HCT116 (cell line): Measurements from ENCODE around the gene MYO10. TPM values are rescaled to one million over a fixed set of nuclear protein-coding genes. Genes with fewer than 3 reads are reported as not detected.

ENCODE experiments used
- ATAC-seq: fragments of 200-7000 bp; cut with Tn5 transposase; 2 replicates; pipeline ENCODE4 v1.9.1; 2020; ENCODE audit warnings: mild to moderate bottlenecking, moderate library complexity
- BruUV-seq: library from RNA; stranded (reverse); fragments of 400-500 nt; replicated peaks from 2 replicates; lab custom pipeline; 2021; lab: Mats Ljungman, UMichigan
- CTCF ChIA-PET: fragments of 300-600 bp; sonication (Branson Sonifier 250); formaldehyde crosslinking; loops from one replicate; lab custom pipeline; 2021; ENCODE audit warnings: antibody characterized with exemption; lab: Charles Lee
- POLR2A ChIA-PET: fragments of 300-600, 350-600 bp; sonication (Branson Sonifier 250); formaldehyde crosslinking; loops from one replicate; lab custom pipeline; 2021; ENCODE audit warnings: antibody characterized with exemption; lab: Charles Lee
- RAD21 ChIA-PET, 2 experiments: fragments of 300-600 bp; sonication (Branson Sonifier 250); formaldehyde crosslinking; loops; one replicate each; lab custom pipeline; 2023; ENCODE audit warnings: low total read pairs in 2 of 2; ENCODE audit not compliant: uncharacterized antibody in 2 of 2, unreplicated experiment in 2 of 2, low non-redundant PET in 1 of 2; lab: Charles Lee
- DNase-seq: peaks from one replicate; pipeline ENCODE4 v3.0.0-alpha.2; 2010; ENCODE audit warnings: low read depth, low spot score
- H2AFZ ChIP-seq: fragments of 200-600 bp; shearing (Covaris generic), sonication (generic); 2 replicates; pipeline ENCODE4 v1.6.1; 2017; ENCODE audit warnings: low read depth, mixed run types, mixed read lengths, antibody characterized with exemption, low read length; ENCODE audit not compliant: poor library complexity, severe bottlenecking
- H3K27ac ChIP-seq: 2 replicates; pipeline ENCODE4 v1.5.1; 2012; ENCODE audit warnings: low read depth, low read length
- H3K27me3 ChIP-seq: fragments of 200-600 bp; sonication (generic); 2 replicates; pipeline ENCODE4 v1.6.1; 2016; ENCODE audit warnings: mixed run types, low read length, mixed read lengths; ENCODE audit not compliant: insufficient read depth
- H3K36me3 ChIP-seq, 2 experiments: fragments of 200-500 bp in 1 of 2; fragments of 200-600 bp in 1 of 2; sonication (Bioruptor generic) in 1 of 2; sonication (generic) in 1 of 2; 2 replicates each; pipeline versions ENCODE4 v1.5.1 to v1.6.1; 2014 to 2016; ENCODE audit warnings: low read length in 2 of 2, inconsistent platforms in 1 of 2, mixed read lengths in 1 of 2, mixed run types in 1 of 2; ENCODE audit not compliant: insufficient read depth in 2 of 2, control insufficient read depth in 1 of 2
- H3K4me1 ChIP-seq, 2 experiments: fragments of 200-600 bp in 1 of 2; sonication (generic) in 1 of 2; 2 replicates each; pipeline versions ENCODE4 v1.5.1 to v1.6.1; 2012 to 2017; ENCODE audit warnings: low read length in 2 of 2, inconsistent platforms in 1 of 2, mild to moderate bottlenecking in 1 of 2, mixed read lengths in 1 of 2, mixed run types in 1 of 2, moderate library complexity in 1 of 2; ENCODE audit not compliant: insufficient read depth in 2 of 2, control insufficient read depth in 1 of 2
- H3K4me2 ChIP-seq: fragments of 200-600 bp; sonication (generic); 2 replicates; pipeline ENCODE4 v1.6.1; 2017; ENCODE audit warnings: mixed run types, low read length, mixed read lengths
- H3K4me3 ChIP-seq, 2 experiments: fragments of 200-600 bp in 1 of 2; sonication (generic) in 1 of 2; replicated peaks in 1 of 2; 2 replicates each; pipeline ENCODE4 v1.5.1; 2011 to 2016; ENCODE audit warnings: low read length in 2 of 2, control low read depth in 1 of 2, low read depth in 1 of 2, mild to moderate bottlenecking in 1 of 2, mixed read lengths in 1 of 2, mixed run types in 1 of 2
- H3K79me2 ChIP-seq: fragments of 200-600 bp; sonication (generic); 2 replicates; pipeline ENCODE4 v1.6.1; 2017; ENCODE audit warnings: mild to moderate bottlenecking, mixed run types, low read length, moderate library complexity, mixed read lengths; ENCODE audit not compliant: insufficient read depth
- H3K9ac ChIP-seq: fragments of 200-600 bp; sonication (generic); 2 replicates; pipeline ENCODE4 v1.6.1; 2016; ENCODE audit warnings: low read length, mixed read lengths
- H3K9me2 ChIP-seq: fragments of 200-600 bp; sonication (generic), shearing (Covaris generic); 2 replicates; pipeline ENCODE4 v1.6.1; 2017; ENCODE audit warnings: mixed run types, mild to moderate bottlenecking, moderate library complexity; ENCODE audit not compliant: insufficient read depth
- H3K9me3 ChIP-seq, 2 experiments: fragments of 200-500 bp in 1 of 2; fragments of 200-600 bp in 1 of 2; sonication (Bioruptor generic) in 1 of 2; sonication (generic) in 1 of 2; 2 replicates each; pipeline ENCODE4 v1.6.1; 2014 to 2017; ENCODE audit warnings: low read length in 2 of 2, mixed read lengths in 2 of 2, inconsistent platforms in 1 of 2, low read depth in 1 of 2, mild to moderate bottlenecking in 1 of 2, mixed run types in 1 of 2, moderate library complexity in 1 of 2; ENCODE audit not compliant: control insufficient read depth in 1 of 2, insufficient read depth in 1 of 2
- H4K20me1 ChIP-seq: fragments of 200-600 bp; sonication (generic), shearing (Covaris generic); 2 replicates; pipeline ENCODE4 v1.6.1; 2017; ENCODE audit warnings: mixed run types, mild to moderate bottlenecking, moderate library complexity; ENCODE audit not compliant: insufficient read depth
- ATF3 ChIP-seq: IDR thresholded peaks from 2 replicates; pipeline ENCODE4 v1.6.1; 2012
- CEBPB ChIP-seq: IDR thresholded peaks from 2 replicates; pipeline ENCODE4 v1.6.1; 2012; ENCODE audit warnings: low read depth
- ELF1 ChIP-seq: IDR thresholded peaks from 2 replicates; pipeline ENCODE4 v1.6.1; 2012; ENCODE audit warnings: low read depth, borderline replicate concordance
- EZH2phosphoT487 ChIP-seq: fragments of 200-600 bp; IDR thresholded peaks from 2 replicates; pipeline ENCODE4 v1.6.1; 2018; ENCODE audit warnings: antibody characterized with exemption, borderline replicate concordance
- FOSL1 ChIP-seq: IDR thresholded peaks from 2 replicates; pipeline ENCODE4 v1.6.1; 2012; ENCODE audit warnings: low read depth
- POLR2A ChIP-seq: IDR thresholded peaks from 2 replicates; pipeline ENCODE4 v1.7.0; 2011; ENCODE audit warnings: borderline replicate concordance; ENCODE audit not compliant: insufficient read depth, insufficient read length; ENCODE audit errors: extremely low read depth
- RAD21 ChIP-seq: IDR thresholded peaks from 2 replicates; pipeline ENCODE4 v1.6.1; 2012; ENCODE audit warnings: low read depth, mild to moderate bottlenecking
- SRF ChIP-seq: IDR thresholded peaks from 2 replicates; pipeline ENCODE4 v1.6.1; 2012; ENCODE audit warnings: low read depth
- intact Hi-C: fragments of 100-400 bp; cut with micrococcal nuclease; formaldehyde crosslinking; loops from 2 replicates; pipeline ENCODE4 v1.10.0; 2022
- total RNA-seq: library from RNA; stranded (reverse); gene quantifications from one replicate; pipeline ENCODE4 v1.2.1, GENCODE V29; 2021; ENCODE audit not compliant: unreplicated experiment
- TF ChIP-seq, protein P1 (sequence below): IDR thresholded peaks from 2 replicates; pipeline ENCODE4 v1.6.1; 2011; ENCODE audit warnings: mild to moderate bottlenecking, low read length, moderate library complexity; ENCODE audit not compliant: insufficient replicate concordance; ENCODE audit errors: extremely low read depth
- TF ChIP-seq, protein P2 (sequence below): IDR thresholded peaks from 2 replicates; pipeline ENCODE4 v1.6.1; 2012; ENCODE audit warnings: low read depth
- TF ChIP-seq, protein P3 (sequence below), 3 experiments: fragments of 200-600 bp in 1 of 3; sonication (generic) in 1 of 3; IDR thresholded peaks in 2 of 3; conservative IDR thresholded peaks in 1 of 3; 2 replicates each; pipeline ENCODE4 v1.5.1; 2012 to 2017; ENCODE audit warnings: low read depth in 2 of 3, low read length in 2 of 3, antibody characterized with exemption in 1 of 3, borderline replicate concordance in 1 of 3, control low read depth in 1 of 3, mild to moderate bottlenecking in 1 of 3, mixed read lengths in 1 of 3, mixed run types in 1 of 3, moderate library complexity in 1 of 3; ENCODE audit not compliant: insufficient read depth in 1 of 3
- TF ChIP-seq, protein P4 (sequence below): IDR thresholded peaks from 2 replicates; pipeline ENCODE4 v1.6.1; 2012

Gene MYO10
- total RNA-seq, 1 experiment from 2014 or later, result 34.9 TPM

DNA sequence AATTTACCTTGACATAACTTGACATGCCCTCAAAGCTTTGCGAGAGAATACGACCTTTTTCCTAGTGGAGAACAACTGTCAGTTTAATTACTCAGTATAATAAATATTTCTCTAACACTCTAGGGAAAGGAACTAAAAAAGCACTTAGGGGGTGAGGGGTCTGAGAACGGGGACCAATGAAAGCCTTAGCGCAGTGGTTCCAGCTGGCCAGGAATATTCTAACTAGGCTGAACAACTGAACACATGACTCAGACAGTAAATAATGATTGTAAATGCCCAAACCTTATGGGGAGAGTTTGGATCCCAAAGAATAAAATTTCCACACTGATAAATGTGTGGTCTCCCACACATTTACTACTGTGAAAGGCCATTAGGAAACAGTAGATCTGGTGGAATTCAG is 14.9 kb downstream of the MYO10 start:
- no peak for ATAC-seq
- no peak overlapping the region for H2AFZ ChIP-seq
- no peak for DNase-seq
- H3K9me3 ChIP-seq, result no peaks in the 10 kb centered on the region
- ChIA-PET POLR2A (no interaction called here), RAD21 (no interaction called here), CTCF (no interaction called here)
- TF ChIP-seq, protein P1, sequence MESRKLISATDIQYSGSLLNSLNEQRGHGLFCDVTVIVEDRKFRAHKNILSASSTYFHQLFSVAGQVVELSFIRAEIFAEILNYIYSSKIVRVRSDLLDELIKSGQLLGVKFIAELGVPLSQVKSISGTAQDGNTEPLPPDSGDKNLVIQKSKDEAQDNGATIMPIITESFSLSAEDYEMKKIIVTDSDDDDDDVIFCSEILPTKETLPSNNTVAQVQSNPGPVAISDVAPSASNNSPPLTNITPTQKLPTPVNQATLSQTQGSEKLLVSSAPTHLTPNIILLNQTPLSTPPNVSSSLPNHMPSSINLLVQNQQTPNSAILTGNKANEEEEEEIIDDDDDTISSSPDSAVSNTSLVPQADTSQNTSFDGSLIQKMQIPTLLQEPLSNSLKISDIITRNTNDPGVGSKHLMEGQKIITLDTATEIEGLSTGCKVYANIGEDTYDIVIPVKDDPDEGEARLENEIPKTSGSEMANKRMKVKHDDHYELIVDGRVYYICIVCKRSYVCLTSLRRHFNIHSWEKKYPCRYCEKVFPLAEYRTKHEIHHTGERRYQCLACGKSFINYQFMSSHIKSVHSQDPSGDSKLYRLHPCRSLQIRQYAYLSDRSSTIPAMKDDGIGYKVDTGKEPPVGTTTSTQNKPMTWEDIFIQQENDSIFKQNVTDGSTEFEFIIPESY, result no peak
- TF ChIP-seq, protein P2, sequence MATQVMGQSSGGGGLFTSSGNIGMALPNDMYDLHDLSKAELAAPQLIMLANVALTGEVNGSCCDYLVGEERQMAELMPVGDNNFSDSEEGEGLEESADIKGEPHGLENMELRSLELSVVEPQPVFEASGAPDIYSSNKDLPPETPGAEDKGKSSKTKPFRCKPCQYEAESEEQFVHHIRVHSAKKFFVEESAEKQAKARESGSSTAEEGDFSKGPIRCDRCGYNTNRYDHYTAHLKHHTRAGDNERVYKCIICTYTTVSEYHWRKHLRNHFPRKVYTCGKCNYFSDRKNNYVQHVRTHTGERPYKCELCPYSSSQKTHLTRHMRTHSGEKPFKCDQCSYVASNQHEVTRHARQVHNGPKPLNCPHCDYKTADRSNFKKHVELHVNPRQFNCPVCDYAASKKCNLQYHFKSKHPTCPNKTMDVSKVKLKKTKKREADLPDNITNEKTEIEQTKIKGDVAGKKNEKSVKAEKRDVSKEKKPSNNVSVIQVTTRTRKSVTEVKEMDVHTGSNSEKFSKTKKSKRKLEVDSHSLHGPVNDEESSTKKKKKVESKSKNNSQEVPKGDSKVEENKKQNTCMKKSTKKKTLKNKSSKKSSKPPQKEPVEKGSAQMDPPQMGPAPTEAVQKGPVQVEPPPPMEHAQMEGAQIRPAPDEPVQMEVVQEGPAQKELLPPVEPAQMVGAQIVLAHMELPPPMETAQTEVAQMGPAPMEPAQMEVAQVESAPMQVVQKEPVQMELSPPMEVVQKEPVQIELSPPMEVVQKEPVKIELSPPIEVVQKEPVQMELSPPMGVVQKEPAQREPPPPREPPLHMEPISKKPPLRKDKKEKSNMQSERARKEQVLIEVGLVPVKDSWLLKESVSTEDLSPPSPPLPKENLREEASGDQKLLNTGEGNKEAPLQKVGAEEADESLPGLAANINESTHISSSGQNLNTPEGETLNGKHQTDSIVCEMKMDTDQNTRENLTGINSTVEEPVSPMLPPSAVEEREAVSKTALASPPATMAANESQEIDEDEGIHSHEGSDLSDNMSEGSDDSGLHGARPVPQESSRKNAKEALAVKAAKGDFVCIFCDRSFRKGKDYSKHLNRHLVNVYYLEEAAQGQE, result no peak
- TF ChIP-seq POLR2A, result no peak
- TF ChIP-seq RAD21, result no peak
- TF ChIP-seq, protein P3, sequence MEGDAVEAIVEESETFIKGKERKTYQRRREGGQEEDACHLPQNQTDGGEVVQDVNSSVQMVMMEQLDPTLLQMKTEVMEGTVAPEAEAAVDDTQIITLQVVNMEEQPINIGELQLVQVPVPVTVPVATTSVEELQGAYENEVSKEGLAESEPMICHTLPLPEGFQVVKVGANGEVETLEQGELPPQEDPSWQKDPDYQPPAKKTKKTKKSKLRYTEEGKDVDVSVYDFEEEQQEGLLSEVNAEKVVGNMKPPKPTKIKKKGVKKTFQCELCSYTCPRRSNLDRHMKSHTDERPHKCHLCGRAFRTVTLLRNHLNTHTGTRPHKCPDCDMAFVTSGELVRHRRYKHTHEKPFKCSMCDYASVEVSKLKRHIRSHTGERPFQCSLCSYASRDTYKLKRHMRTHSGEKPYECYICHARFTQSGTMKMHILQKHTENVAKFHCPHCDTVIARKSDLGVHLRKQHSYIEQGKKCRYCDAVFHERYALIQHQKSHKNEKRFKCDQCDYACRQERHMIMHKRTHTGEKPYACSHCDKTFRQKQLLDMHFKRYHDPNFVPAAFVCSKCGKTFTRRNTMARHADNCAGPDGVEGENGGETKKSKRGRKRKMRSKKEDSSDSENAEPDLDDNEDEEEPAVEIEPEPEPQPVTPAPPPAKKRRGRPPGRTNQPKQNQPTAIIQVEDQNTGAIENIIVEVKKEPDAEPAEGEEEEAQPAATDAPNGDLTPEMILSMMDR (IDR thresholded peaks at IDR 0.05 in 2 of 3, conservative IDR thresholded peaks at IDR 0.05 in 1 of 3; ENCODE audit: borderline replicate concordance in 1 of 3, insufficient read depth in 1 of 3, low read depth in 2 of 3, low read length in 2 of 3), result no peak
- no peak for TF ChIP-seq SRF
- no peak for TF ChIP-seq CEBPB
- TF ChIP-seq FOSL1, result no peak
- TF ChIP-seq ELF1, result no peak
- TF ChIP-seq, protein P4, sequence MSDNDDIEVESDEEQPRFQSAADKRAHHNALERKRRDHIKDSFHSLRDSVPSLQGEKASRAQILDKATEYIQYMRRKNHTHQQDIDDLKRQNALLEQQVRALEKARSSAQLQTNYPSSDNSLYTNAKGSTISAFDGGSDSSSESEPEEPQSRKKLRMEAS, result no peak
- TF ChIP-seq ATF3, result no peak
- no peak for TF ChIP-seq EZH2phosphoT487
- no peaks in the 10 kb centered on the region for H4K20me1 ChIP-seq
- peaks cover 78% of the 10 kb centered on the region for H3K79me2 ChIP-seq
- H3K27me3 ChIP-seq, result no peaks in the 10 kb centered on the region
- intact Hi-C loops, result no loop called here
- H3K4me3 ChIP-seq, result no peak overlapping the region
- BruUV-seq, result no TSS peak
- H3K9me2 ChIP-seq, result no peaks in the 10 kb centered on the region
- no peak overlapping the region for H3K27ac ChIP-seq
- H3K36me3 ChIP-seq, result no peaks in the 10 kb centered on the region
- H3K4me1 ChIP-seq, result peaks cover 32 to 39% of the 10 kb centered on the region in 2 experiments
- H3K4me2 ChIP-seq, result no peak overlapping the region
- H3K9ac ChIP-seq, result no peak overlapping the region
